Dendritic cell treated with granulocyte-macrophage colony-stimulating factor and Interleukin-4, amounts not matched to agents 40 ng/mL and 50 ng/mL, for 4 days (primary cell): ENCODE results near the gene UNC13B.
"Not testable (repeated sequence)": the region's sequence is repeated elsewhere in the genome, so short reads cannot be mapped to it uniquely, and the experiment has no call there.

Experiments used
- H3K27ac Mint-ChIP-seq: one replicate; pipeline ENCODE4 v1.8.0; 2022; ENCODE audit warnings: mild to moderate bottlenecking, mixed read lengths
- H3K27me3 Mint-ChIP-seq: one replicate; pipeline ENCODE4 v1.8.0; 2022; ENCODE audit warnings: mild to moderate bottlenecking, mixed read lengths
- H3K36me3 Mint-ChIP-seq: one replicate; pipeline ENCODE4 v1.8.0; 2022; ENCODE audit warnings: low read depth, mixed read lengths
- H3K4me1 Mint-ChIP-seq: one replicate; pipeline ENCODE4 v1.8.0; 2022; ENCODE audit warnings: low read depth, mixed read lengths
- H3K4me3 Mint-ChIP-seq: one replicate; pipeline ENCODE4 v1.8.0; 2022; ENCODE audit warnings: mild to moderate bottlenecking, moderate library complexity, mixed read lengths
- H3K9me3 Mint-ChIP-seq: one replicate; pipeline ENCODE4 v1.8.0; 2022; ENCODE audit warnings: mixed read lengths
- intact Hi-C: fragments of 100-400 bp; cut with micrococcal nuclease; formaldehyde crosslinking; loops from one replicate; pipeline ENCODE4 v1.15.0; 2022

UNC13B gene

DNA sequence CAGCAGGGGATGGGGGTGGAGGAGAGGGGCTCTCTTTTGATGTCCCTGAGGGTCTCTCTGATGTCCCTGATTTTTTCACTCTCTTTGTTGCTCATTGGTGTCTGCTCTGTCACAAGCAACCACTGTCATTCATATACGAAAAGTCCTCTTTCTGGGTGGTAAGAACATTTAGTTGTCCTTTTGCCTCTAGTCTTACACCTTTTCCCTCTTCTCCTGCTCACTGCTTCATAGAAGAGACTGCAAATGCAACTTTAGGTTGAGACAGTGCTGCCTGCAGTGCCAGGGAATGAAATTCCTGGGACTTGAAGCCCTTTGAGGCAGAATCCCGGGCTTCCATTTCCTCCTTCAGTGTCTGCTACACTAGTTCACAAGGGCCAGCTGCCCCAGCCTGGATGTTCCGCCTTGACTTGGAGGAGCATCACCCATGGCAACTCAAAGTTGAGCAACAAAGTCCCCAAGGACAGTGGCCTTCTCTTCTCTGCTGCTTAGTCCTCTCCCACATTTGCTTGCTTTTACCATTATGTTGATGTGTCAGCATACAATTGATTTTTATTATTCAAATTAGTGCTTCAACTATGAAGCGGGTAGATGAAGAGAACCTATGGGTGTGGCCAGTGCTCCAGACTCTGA, 233.4 kb downstream of the UNC13B start:
- Mint-ChIP-seq H3K4me3 (no peak overlapping the region), H3K27me3 (no peaks in the 10 kb centered on the region), H3K36me3 (peaks cover 20% of the 10 kb centered on the region), H3K27ac (no peak overlapping the region), H3K9me3 (no peaks in the 10 kb centered on the region), H3K4me1 (no peaks in the 10 kb centered on the region)
- intact Hi-C loops, result no loop called here

DNA sequence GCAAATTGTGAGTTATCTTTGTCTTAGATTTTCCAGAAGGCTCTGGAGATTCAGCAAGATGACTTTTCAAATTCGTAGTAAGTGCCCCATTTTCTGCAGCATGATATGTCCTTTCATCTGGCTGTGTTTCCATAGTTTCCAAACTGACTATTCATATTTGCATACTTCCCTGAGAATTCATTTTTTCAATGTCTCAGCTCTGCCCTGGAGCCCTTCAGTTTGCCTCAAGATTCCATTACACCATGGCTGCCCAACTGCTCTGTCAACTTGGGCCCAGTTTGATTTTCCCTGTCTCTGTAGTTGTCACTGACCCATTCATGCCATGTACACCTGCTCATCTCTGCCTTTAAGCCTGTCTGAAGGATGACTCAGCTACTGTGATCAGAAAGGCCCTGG, 233.9 kb downstream of the UNC13B start:
- Mint-ChIP-seq H3K9me3 (no peaks in the 10 kb centered on the region), H3K4me1 (no peaks in the 10 kb centered on the region), H3K4me3 (no peak overlapping the region), H3K27ac (no peak overlapping the region), H3K27me3 (no peaks in the 10 kb centered on the region), H3K36me3 (peaks cover 16% of the 10 kb centered on the region)
- intact Hi-C loops, result no loop called here

DNA sequence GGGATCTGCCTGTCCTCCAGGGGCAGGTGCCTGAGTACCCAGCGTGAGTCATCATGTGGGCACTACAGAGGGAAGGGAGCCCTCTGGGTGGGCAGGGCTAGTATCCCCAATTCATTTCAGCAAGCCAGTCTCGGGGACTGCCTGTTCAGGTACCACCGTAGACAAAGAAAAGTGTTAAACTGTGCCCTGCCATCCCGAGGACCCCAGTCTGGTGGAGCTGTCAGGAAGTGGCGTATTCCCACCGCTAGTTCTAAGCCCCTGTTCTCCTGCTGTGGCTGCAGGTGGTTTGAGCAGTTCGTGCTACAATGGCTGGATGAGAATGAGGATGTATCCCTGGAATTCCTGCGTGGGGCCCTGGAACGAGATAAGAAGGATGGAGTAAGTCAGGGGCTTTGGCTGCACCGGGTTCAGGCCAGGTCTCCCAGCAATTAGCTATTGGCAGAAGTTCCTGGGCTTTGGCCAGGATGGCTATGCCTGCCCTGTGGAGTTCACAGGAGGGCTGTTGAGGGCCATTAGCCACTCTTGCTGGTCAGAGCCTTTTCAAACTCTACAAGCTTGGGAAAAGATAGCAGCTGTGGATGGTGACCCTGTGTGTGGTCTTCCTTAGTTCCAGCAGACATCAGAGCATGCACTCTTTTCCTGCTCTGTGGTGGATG, 234.9 kb downstream of the UNC13B start:
- intact Hi-C loops, result no loop called here
- Mint-ChIP-seq H3K27ac (no peak overlapping the region), H3K27me3 (no peaks in the 10 kb centered on the region), H3K4me1 (no peaks in the 10 kb centered on the region), H3K4me3 (no peak overlapping the region), H3K9me3 (no peaks in the 10 kb centered on the region), H3K36me3 (peaks cover 11% of the 10 kb centered on the region)

DNA sequence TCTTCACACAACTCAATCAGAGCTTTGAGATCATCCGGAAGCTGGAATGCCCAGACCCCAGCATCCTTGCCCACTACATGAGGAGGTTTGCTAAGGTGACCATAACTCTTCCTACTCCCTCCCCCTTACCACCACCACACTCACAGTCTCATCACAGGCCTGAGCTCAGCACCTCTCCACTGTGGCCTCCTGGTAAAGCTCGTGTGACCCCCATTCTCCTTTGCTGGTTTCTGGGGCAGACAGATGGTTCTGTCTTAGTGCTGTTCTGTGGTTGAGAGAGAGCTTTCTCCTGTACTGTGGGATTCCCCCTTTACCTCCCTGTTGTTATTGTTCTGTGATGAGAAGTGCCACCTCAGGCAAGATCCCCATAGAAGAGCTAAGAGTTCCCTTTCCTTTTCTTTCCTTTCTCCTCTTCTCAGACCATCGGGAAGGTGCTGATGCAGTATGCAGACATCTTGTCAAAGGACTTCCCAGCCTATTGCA, 235.4 kb downstream of the UNC13B start:
- Mint-ChIP-seq H3K27me3 (no peaks in the 10 kb centered on the region), H3K36me3 (peaks cover 11% of the 10 kb centered on the region), H3K9me3 (no peaks in the 10 kb centered on the region), H3K4me1 (no peaks in the 10 kb centered on the region), H3K27ac (no peak overlapping the region), H3K4me3 (no peak overlapping the region)
- intact Hi-C loops, result no loop called here

DNA sequence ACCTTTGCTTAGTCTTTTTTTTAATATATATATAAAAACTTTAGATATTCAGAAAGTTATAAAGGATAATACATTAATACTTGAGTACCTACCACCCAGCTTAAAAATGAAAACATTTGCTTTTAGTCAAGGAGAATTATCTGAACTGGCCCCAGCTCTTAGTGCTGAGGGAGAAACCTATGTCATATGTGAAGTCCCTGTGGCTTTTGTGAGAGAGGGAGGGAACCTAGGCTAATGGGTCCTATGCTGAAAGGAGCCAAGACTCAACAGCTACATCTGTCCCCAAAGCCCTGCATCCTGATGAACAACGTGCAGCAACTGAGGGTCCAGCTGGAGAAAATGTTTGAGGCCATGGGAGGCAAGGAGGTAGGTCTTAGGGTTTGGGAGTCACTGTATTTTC, 236.1 kb downstream of the UNC13B start:
- H3K9me3 Mint-ChIP-seq, result no peaks in the 10 kb centered on the region

GRCh38 chr9:35398651-35399335, 237.0 kb downstream of the UNC13B start:
- H3K36me3 Mint-ChIP-seq, result peaks cover 19% of the 10 kb centered on the region
- H3K9me3 Mint-ChIP-seq, result no peaks in the 10 kb centered on the region
- H3K27ac Mint-ChIP-seq, result no peak overlapping the region
- intact Hi-C loops, result no loop called here
- H3K27me3 Mint-ChIP-seq, result no peaks in the 10 kb centered on the region
- no peak overlapping the region for H3K4me3 Mint-ChIP-seq
- H3K4me1 Mint-ChIP-seq, result no peaks in the 10 kb centered on the region

More for the DNA sequence above, 236.1 kb downstream of the UNC13B start:
- no peaks in the 10 kb centered on the region for H3K4me1 Mint-ChIP-seq
- no peak overlapping the region for H3K27ac Mint-ChIP-seq
- H3K36me3 Mint-ChIP-seq, result peaks cover 11% of the 10 kb centered on the region
- H3K27me3 Mint-ChIP-seq, result no peaks in the 10 kb centered on the region
- intact Hi-C loops, result no loop called here
- no peak overlapping the region for H3K4me3 Mint-ChIP-seq

DNA sequence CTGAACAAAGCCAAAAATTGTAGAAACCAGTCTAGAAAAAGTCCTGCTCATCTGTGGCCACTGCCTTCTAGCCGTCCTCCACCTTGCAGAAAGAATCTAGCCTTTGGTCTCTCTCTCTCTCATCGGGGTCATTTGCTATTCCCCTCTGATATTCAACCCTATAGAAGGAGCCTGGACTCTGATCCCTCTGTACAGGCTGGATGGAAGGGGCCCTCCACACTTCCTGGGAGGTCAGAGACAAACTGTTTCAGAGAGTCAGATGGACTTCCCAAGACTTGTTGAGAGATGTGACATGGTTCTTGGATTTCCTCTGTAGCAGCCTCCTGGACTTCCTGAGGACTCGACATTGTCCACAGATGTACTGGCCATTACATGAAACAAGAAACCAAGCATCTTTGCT, 243.1 kb downstream of the UNC13B start:
- Mint-ChIP-seq H3K27ac (no peak overlapping the region), H3K27me3 (peaks cover 13% of the 10 kb centered on the region), H3K36me3 (peaks cover 11% of the 10 kb centered on the region), H3K4me1 (peaks cover 10% of the 10 kb centered on the region), H3K9me3 (no peaks in the 10 kb centered on the region), H3K4me3 (no peak overlapping the region)
- intact Hi-C loops, result no loop called here

DNA sequence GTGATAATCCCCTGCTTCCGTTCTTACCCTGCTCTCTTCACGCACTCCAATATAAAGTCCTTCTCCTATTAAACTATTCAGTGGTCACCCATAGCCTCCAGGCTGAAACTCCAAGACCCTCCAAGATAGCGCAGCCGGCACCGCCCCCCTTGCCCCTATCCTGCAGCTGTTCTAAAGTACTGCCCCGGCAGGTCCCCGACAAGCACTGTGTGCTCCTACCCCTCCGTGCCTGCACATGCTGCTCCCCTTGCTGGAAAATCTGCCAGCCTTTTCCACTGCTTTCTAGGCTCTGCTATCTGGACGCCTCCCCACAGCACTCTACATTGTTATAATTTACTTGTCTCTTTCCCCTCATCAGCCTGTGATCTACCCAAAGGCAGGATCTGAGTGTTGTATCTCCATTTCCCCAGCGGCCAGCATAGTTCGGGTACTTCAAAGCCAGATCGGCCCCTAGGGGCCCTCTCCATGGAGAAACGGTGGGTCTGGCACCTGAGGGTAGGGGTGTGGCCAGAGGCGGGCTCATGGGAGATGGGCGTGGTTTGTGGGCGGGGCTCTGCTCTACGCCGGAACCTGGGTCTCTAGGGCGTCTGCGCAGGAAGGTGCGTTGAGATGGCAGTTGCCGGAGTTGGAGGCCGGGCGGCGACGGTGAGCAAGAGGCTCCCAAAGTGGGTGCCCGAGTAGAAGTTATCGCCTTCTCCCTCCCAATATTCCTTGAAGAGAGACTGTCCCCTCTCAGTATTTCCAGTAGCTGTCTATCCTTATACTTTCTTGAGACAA, 244.6 kb downstream of the UNC13B start:
- H3K27me3 Mint-ChIP-seq, result peaks cover 13% of the 10 kb centered on the region
- H3K9me3 Mint-ChIP-seq, result no peaks in the 10 kb centered on the region
- intact Hi-C loops, result no loop called here
- H3K4me1 Mint-ChIP-seq, result peaks cover 10% of the 10 kb centered on the region
- H3K27ac Mint-ChIP-seq, result no peak overlapping the region
- H3K36me3 Mint-ChIP-seq, result peaks cover 11% of the 10 kb centered on the region
- no peak overlapping the region for H3K4me3 Mint-ChIP-seq

- no peaks in the 10 kb centered on the region for H3K9me3 Mint-ChIP-seq
- no peak overlapping the region for H3K4me3 Mint-ChIP-seq
- intact Hi-C loops, result no loop called here
- H3K27me3 Mint-ChIP-seq, result peaks cover 13% of the 10 kb centered on the region
- no peak overlapping the region for H3K27ac Mint-ChIP-seq
- peaks cover 10% of the 10 kb centered on the region for H3K4me1 Mint-ChIP-seq
- H3K36me3 Mint-ChIP-seq, result peaks cover 11% of the 10 kb centered on the region
Observed at GRCh38 chr9:35407846-35408245, 246.0 kb downstream of the UNC13B start.

DNA sequence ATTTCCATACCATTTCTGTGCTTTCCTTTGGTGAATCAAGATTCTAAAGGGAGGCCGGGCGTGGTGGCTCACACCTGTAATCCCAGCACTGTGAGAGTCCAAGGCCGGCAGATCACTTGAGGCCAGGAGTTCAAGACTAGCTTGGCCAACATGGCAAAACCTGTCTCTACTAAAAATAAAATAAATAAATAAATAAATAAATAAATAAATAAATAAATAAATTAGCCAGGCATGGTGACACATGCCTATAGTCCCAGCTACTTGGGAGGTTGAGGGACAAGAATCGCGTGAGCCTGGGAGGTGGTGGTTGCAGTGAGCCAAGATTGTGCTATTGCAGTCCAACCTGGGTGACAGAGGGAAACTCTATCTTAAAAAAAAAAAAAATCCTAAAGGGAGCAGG, 247.6 kb downstream of the UNC13B start:
- intact Hi-C loops, result not testable (repeated sequence)

DNA sequence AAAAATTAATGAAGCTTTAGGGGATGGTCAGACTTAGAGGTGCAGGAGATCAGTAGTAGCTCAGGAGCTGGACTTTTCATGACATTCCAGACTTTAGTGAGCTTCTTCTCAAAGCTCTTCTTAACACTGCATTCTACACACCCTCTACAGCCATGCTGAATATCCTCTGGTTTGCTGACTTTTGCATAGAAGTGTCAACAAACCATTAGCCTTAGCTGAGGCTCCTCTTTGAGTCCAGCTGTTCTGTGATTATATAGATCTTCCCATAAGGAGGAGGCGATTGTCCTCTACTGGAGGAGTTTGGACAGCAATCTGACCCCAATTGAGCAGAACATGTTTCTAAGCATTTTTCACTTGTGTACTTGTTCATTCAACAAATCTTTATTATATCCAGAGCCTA, 253.1 kb downstream of the UNC13B start:
- no peaks in the 10 kb centered on the region for H3K4me1 Mint-ChIP-seq
- intact Hi-C loops, result no loop called here
- H3K4me3 Mint-ChIP-seq, result no peak overlapping the region
- no peak overlapping the region for H3K27ac Mint-ChIP-seq
- H3K9me3 Mint-ChIP-seq, result no peaks in the 10 kb centered on the region
- H3K36me3 Mint-ChIP-seq, result no peaks in the 10 kb centered on the region
- no peaks in the 10 kb centered on the region for H3K27me3 Mint-ChIP-seq

More for the DNA sequence above, 247.6 kb downstream of the UNC13B start:
- not testable (repeated sequence) for H3K27ac Mint-ChIP-seq, H3K36me3 Mint-ChIP-seq, H3K4me3 Mint-ChIP-seq, H3K9me3 Mint-ChIP-seq
- Mint-ChIP-seq H3K4me1 (peaks cover 10% of the 10 kb centered on the region), H3K27me3 (peaks cover 13% of the 10 kb centered on the region)

DNA sequence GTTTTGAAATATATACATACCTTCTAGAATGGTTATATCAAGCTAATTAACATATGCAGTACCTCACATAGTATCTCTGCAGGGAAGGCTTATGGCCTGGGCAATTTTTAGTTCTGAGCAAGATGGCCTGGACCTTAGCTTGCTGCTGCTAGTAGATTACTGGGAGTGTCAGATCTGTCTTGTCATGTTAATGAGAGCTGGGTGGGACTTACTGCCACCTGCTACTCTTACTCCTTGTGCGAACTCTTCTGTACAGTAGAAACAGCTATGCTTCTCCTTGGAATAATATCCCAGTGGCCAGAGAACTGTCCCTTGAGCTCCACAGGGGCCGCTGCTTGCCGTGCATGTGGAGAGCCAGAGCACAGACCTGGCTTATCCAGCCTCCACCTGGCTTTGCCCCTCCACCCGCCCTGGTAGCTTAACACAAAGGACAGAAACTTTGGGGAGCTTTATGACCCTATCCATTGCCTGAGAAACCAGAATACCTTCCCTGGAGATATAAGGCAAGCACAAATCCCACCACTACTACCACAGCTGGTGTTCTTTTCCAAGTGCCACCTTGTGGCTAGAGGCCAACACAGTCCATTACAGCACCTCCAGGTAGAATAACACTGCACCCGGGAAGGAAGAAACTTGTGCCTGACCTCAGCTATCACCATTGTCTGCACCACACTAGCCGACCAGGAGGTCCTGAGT, 253.7 kb downstream of the UNC13B start:
- H3K4me1 Mint-ChIP-seq, result no peaks in the 10 kb centered on the region
- H3K27ac Mint-ChIP-seq, result no peak overlapping the region
- no peaks in the 10 kb centered on the region for H3K9me3 Mint-ChIP-seq
- intact Hi-C loops, result no loop called here
- no peaks in the 10 kb centered on the region for H3K27me3 Mint-ChIP-seq
- H3K4me3 Mint-ChIP-seq, result no peak overlapping the region
- H3K36me3 Mint-ChIP-seq, result no peaks in the 10 kb centered on the region

- H3K27ac Mint-ChIP-seq, result no peak overlapping the region
- H3K4me3 Mint-ChIP-seq, result no peak overlapping the region
- no peaks in the 10 kb centered on the region for H3K27me3 Mint-ChIP-seq
- intact Hi-C loops, result no loop called here
- H3K4me1 Mint-ChIP-seq, result no peaks in the 10 kb centered on the region
- H3K9me3 Mint-ChIP-seq, result no peaks in the 10 kb centered on the region
- H3K36me3 Mint-ChIP-seq, result no peaks in the 10 kb centered on the region
Observed at GRCh38 chr9:35416098-35416427, 254.3 kb downstream of the UNC13B start.
